MCF 10A (cell line): Measurements from ENCODE around the gene CHMP6. TPM values are rescaled to one million over a fixed set of nuclear protein-coding genes. Genes with fewer than 3 reads are reported as not detected.

Experiments
- BruUV-seq: library from RNA; stranded (reverse); fragments of 400-500 nt; replicated peaks from 2 replicates; lab custom pipeline; 2021; lab: Mats Ljungman, UMichigan
- CTCF ChIA-PET: fragments of 300-600 bp; sonication (Branson Sonifier 250); formaldehyde crosslinking; extraction: SDS; loops from one replicate; lab custom pipeline; 2021; ENCODE audit warnings: antibody characterized with exemption, inconsistent platforms; lab: Yijun Ruan, JAX
- POLR2A ChIA-PET: fragments of 300-600, 350-650 bp; sonication (Branson Sonifier 250); formaldehyde crosslinking; extraction: SDS; loops from one replicate; lab custom pipeline; 2020; ENCODE audit warnings: antibody characterized with exemption, inconsistent platforms; lab: Yijun Ruan, JAX
- DNase-seq: peaks from one replicate; pipeline ENCODE4 v3.0.0-alpha.2; 2018; ENCODE audit not compliant: unreplicated experiment
- H3K27ac Mint-ChIP-seq: one replicate; pipeline ENCODE4 v1.8.0; 2022; ENCODE audit warnings: mild to moderate bottlenecking, low read depth, mixed read lengths; ENCODE audit not compliant: unreplicated experiment
- H3K27me3 Mint-ChIP-seq: one replicate; pipeline ENCODE4 v1.8.0; 2022; ENCODE audit warnings: mixed read lengths; ENCODE audit not compliant: insufficient read depth, unreplicated experiment
- H3K36me3 Mint-ChIP-seq: one replicate; pipeline ENCODE4 v1.8.0; 2022; ENCODE audit warnings: mild to moderate bottlenecking, moderate library complexity, mixed read lengths; ENCODE audit not compliant: insufficient read depth, unreplicated experiment
- H3K4me1 Mint-ChIP-seq: one replicate; pipeline ENCODE4 v1.8.0; 2022; ENCODE audit warnings: mixed read lengths; ENCODE audit not compliant: insufficient read depth, unreplicated experiment
- H3K4me3 Mint-ChIP-seq: one replicate; pipeline ENCODE4 v1.8.0; 2022; ENCODE audit warnings: mild to moderate bottlenecking, moderate library complexity, mixed read lengths; ENCODE audit not compliant: unreplicated experiment
- H3K9me3 Mint-ChIP-seq: one replicate; pipeline ENCODE4 v1.8.0; 2022; ENCODE audit warnings: mixed read lengths; ENCODE audit not compliant: unreplicated experiment
- intact Hi-C: fragments of 100-400 bp; cut with micrococcal nuclease; formaldehyde crosslinking; loops from 2 replicates; pipeline ENCODE4 v1.14.1; 2022
- total RNA-seq: library from RNA; stranded (reverse); gene quantifications from 2 replicates; pipeline ENCODE4 v1.2.3, GENCODE V29; 2022
- TF ChIP-seq, protein P1 (sequence below): fragments of 200-600 bp; IDR thresholded peaks from one replicate; pipeline ENCODE4 v1.8.0; 2022; ENCODE audit warnings: antibody characterized with exemption, mild to moderate bottlenecking; ENCODE audit not compliant: unreplicated experiment

The CHMP6 gene
- total RNA-seq, 1 experiment from 2014 or later, result 19.5 TPM

DNA sequence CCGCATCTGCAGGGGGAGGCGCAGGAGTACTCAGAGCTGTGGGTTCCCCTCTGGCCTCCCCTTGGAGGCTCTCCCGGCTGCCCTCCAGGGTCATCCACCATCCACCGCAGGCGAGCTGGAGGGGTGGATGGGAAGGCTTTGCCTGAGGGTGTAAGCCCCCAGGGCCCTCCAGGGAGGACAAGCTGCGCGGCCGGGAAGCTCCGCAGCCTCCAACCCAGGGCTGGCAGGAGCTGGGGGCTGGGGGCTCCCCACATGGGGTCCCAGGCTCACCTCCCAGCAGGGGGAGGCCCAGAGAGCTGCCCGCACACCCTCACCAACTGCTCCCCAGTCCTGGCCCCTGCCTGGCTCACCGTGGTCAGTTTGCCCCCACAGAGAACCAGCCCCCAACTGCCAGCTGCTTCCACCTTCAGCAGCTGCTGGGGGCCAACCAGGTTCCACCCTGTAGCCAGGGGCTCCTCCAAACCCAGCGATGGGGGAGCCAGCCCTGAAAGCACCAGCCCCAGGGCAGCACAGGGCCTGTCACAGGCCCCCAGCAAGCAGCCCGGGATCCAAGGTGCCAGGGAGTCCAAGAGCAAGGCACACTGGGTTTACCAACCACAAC lies 19.8 kb upstream of the CHMP6 start:
- no TSS peak for BruUV-seq
- Mint-ChIP-seq H3K27me3 (no peaks in the 10 kb centered on the region), H3K4me1 (no peaks in the 10 kb centered on the region), H3K9me3 (no peaks in the 10 kb centered on the region), H3K36me3 (peaks cover 18% of the 10 kb centered on the region), H3K27ac (no peak overlapping the region), H3K4me3 (no peak overlapping the region)
- ChIA-PET POLR2A (no interaction called here), CTCF (no interaction called here)
- TF ChIP-seq, protein P1, sequence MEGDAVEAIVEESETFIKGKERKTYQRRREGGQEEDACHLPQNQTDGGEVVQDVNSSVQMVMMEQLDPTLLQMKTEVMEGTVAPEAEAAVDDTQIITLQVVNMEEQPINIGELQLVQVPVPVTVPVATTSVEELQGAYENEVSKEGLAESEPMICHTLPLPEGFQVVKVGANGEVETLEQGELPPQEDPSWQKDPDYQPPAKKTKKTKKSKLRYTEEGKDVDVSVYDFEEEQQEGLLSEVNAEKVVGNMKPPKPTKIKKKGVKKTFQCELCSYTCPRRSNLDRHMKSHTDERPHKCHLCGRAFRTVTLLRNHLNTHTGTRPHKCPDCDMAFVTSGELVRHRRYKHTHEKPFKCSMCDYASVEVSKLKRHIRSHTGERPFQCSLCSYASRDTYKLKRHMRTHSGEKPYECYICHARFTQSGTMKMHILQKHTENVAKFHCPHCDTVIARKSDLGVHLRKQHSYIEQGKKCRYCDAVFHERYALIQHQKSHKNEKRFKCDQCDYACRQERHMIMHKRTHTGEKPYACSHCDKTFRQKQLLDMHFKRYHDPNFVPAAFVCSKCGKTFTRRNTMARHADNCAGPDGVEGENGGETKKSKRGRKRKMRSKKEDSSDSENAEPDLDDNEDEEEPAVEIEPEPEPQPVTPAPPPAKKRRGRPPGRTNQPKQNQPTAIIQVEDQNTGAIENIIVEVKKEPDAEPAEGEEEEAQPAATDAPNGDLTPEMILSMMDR, result no peak
- DNase-seq, result no peak
- intact Hi-C loops, result loop anchor here (2.0 kb wide), 1 partner anchor 105 kb away; no protein-coding TSS in a partner anchor

DNA sequence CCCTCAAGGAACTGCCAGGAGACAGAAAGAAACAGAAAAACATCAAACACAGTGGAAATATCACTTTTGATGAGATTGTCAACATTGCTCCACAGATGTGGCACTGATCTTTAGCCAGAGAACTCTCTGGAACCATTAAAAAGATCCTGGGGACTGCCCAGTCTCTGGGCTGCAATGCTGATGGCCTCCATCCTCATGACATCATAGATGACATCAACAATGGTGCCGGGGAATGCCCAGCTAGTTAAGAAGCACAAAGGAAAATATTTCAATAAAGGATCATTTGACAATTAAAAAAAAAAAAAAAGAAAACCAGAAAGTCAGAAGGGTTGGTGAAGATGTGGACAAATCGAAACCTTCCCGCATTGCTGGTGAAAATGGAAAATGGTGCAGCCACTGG lies 14.9 kb upstream of the CHMP6 start:
- H3K27ac Mint-ChIP-seq, result no peak overlapping the region
- CTCF ChIA-PET, result no interaction called here

DNA sequence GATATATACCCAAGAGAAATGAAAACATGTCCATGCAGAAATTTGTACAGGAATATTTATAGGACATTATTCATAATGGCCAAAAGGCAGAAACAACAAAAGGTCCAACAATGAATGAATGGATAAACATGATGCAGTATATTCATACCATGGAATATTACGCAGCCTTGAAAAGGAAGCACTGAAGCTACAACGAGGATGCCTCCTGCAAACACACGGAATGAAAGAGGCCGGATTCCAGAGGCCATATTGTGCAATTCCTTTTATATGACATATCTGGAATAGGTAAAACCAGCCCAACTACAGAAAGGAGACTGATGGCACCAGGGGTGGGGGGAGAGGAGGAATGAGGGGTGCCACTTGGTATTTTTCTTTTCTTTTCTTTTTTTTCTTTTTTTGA lies 14.5 kb upstream of the CHMP6 start:
- CTCF ChIA-PET, result interaction anchor here (0.6 kb wide), 1 partner anchor 591 kb away, joined by 3 read pairs; no protein-coding TSS in a partner anchor
- no TSS peak for BruUV-seq
- intact Hi-C loops, result no loop called here

More for the DNA sequence above, 14.9 kb upstream of the CHMP6 start:
- no peak overlapping the region for H3K4me3 Mint-ChIP-seq
- peaks cover 16% of the 10 kb centered on the region for H3K27me3 Mint-ChIP-seq
- TF ChIP-seq, protein P1, result no peak
- BruUV-seq, result no TSS peak
- H3K4me1 Mint-ChIP-seq, result peaks cover 11% of the 10 kb centered on the region
- intact Hi-C loops, result no loop called here
- no peak for DNase-seq
- POLR2A ChIA-PET, result no interaction called here
- H3K9me3 Mint-ChIP-seq, result no peaks in the 10 kb centered on the region
- peaks cover 5% of the 10 kb centered on the region for H3K36me3 Mint-ChIP-seq

More for the DNA sequence above, 14.5 kb upstream of the CHMP6 start:
- Mint-ChIP-seq H3K27ac (no peak overlapping the region), H3K27me3 (peaks cover 16% of the 10 kb centered on the region), H3K4me3 (no peak overlapping the region), H3K9me3 (no peaks in the 10 kb centered on the region), H3K36me3 (peaks cover under 1% of the 10 kb centered on the region), H3K4me1 (peaks cover 11% of the 10 kb centered on the region)
- TF ChIP-seq, protein P1, result no peak
- DNase-seq, result no peak
- POLR2A ChIA-PET, result interaction anchor here (0.6 to 0.7 kb wide), 2 partner anchors 549 to 552 kb away, joined by 3 read pairs; no protein-coding TSS in a partner anchor
